ENCODE results near the gene COPS6. TPM values are rescaled to one million over a fixed set of nuclear protein-coding genes. Genes with fewer than 3 reads are reported as not detected.

Gene COPS6
- polyA plus RNA-seq, 1 of the 3 experiments (the other 2 are of a cell fraction), result 435 TPM

- ChIA-PET POLR2A (no interaction called here), CTCF (interaction anchor here (0.8 to 2.1 kb wide), 5 partner anchors 10 to 81 kb away, joined by 3 to 9 read pairs (median 5); no protein-coding TSS in a partner anchor)
- TF ChIP-seq MEF2A (IDR thresholded peaks at IDR 0.05; ENCODE audit: borderline replicate concordance, low read depth) (no peak), REST (IDR thresholded peaks at IDR 0.05; ENCODE audit: low read depth, low read length) (no peak), MAX (IDR thresholded peaks at IDR 0.05; ENCODE audit: low read depth) (no peak), FOSL2 (IDR thresholded peaks at IDR 0.05; ENCODE audit: borderline replicate concordance, low read depth) (no peak), YY1 (IDR thresholded peaks at IDR 0.05; ENCODE audit: low read depth) (no peak), RFX5 (IDR thresholded peaks at IDR 0.05; ENCODE audit: low read length) (no peak), FOXM1 (IDR thresholded peaks at IDR 0.05; ENCODE audit: low read depth) (no peak), TCF12 (IDR thresholded peaks at IDR 0.05) (no peak), SMC3 (IDR thresholded peaks at IDR 0.05; ENCODE audit: low read depth, low read length) (no peak), USF2 (IDR thresholded peaks at IDR 0.05; ENCODE audit: borderline replicate concordance, low read depth, low read length) (no peak), CHD2 (IDR thresholded peaks at IDR 0.05; ENCODE audit: low read length, partially characterized antibody) (no peak), FOXJ3 (CRISPR knock-in tag; IDR thresholded peaks at IDR 0.05) (no peak), GATA2 (CRISPR knock-in tag; IDR thresholded peaks at IDR 0.05) (no peak), CTCF (IDR thresholded peaks at IDR 0.05) (no peak), TAF1 (IDR thresholded peaks at IDR 0.05; ENCODE audit: borderline replicate concordance, low read depth, low read length) (no peak), ELF1 (IDR thresholded peaks at IDR 0.05) (no peak)
- H3K9me2 ChIP-seq, result no peaks in the 10 kb centered on the region
- no peak overlapping the region for H3K4me2 ChIP-seq
- H3K4me1 ChIP-seq (ENCODE audit: control insufficient read depth in 1 of 2, insufficient read depth in 2 of 2, low read depth in 1 of 2, low read length in 1 of 2), result peaks cover 6 to 8% of the 10 kb centered on the region in 2 experiments; a peak in 3 of 4 replicates
- H3F3A ChIP-seq (replicated peaks; ENCODE audit: insufficient read depth), result peaks cover 10% of the 10 kb centered on the region
- no peak overlapping the region for H3K9ac ChIP-seq
- H3K27ac ChIP-seq (ENCODE audit: low read depth in 2 of 2, low read length in 1 of 2), result no peak overlapping the region
- H3K4me3 ChIP-seq (ENCODE audit: low read depth in 2 of 2, low read length in 1 of 2), result no peak overlapping the region; a peak in 1 of 4 replicates
- H3K27me3 ChIP-seq (ENCODE audit: insufficient read depth), result no peaks in the 10 kb centered on the region
- peaks cover 68% of the 10 kb centered on the region for H3K79me2 ChIP-seq (ENCODE audit: insufficient read depth)
- peaks cover 83 to 100% of the 10 kb centered on the region in 2 experiments for H3K36me3 ChIP-seq (replicated peaks in 1 of 2; ENCODE audit: control insufficient read depth in 1 of 2, insufficient read depth in 2 of 2, low read length in 1 of 2)
- H4K20me1 ChIP-seq (ENCODE audit: insufficient read depth), result peaks cover 14% of the 10 kb centered on the region; the same call in 1 of the 2 replicates
- no peak overlapping the region for H2AFZ ChIP-seq (ENCODE audit: low read depth)
- H3K9me3 ChIP-seq, result peaks cover 37% of the 10 kb centered on the region
- DNase-seq, result no peak
- 97% methylated on average over 7 of the region's 7 CpGs for whole genome bisulfite sequencing (ENCODE audit: low lambda C conversion rate)
Observed at GRCh38 chr7:100074841-100075240, 13.9 kb upstream of the COPS6 start.

Data from SK-N-SH (cell line).